ENCODE measurements around the gene HDC.

DNA sequence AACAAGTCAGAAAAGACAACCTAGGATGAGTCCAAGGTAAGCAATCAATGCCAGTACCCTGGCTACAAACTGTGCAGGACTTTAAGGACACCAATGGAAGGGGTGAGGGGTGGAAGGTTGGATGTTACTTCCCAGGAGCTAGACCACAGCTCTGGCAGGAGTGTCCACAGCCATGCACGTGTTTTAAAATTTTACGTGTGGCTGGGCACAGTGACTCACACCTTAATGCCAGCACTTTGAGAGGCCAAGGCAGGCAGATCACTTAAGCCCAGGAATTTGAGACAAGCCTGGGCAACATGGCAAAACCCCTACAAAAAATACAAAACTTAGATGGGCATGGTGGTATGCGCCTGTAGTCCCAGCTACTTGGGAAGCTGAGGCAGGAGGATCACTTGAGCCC, 14.7 kb upstream of the HDC start:
- TF ChIP-seq, protein P1, sequence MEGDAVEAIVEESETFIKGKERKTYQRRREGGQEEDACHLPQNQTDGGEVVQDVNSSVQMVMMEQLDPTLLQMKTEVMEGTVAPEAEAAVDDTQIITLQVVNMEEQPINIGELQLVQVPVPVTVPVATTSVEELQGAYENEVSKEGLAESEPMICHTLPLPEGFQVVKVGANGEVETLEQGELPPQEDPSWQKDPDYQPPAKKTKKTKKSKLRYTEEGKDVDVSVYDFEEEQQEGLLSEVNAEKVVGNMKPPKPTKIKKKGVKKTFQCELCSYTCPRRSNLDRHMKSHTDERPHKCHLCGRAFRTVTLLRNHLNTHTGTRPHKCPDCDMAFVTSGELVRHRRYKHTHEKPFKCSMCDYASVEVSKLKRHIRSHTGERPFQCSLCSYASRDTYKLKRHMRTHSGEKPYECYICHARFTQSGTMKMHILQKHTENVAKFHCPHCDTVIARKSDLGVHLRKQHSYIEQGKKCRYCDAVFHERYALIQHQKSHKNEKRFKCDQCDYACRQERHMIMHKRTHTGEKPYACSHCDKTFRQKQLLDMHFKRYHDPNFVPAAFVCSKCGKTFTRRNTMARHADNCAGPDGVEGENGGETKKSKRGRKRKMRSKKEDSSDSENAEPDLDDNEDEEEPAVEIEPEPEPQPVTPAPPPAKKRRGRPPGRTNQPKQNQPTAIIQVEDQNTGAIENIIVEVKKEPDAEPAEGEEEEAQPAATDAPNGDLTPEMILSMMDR (IDR thresholded peaks at IDR 0.05) = no peak
- no peak for TF ChIP-seq POLR2A (IDR thresholded peaks at IDR 0.05)

Data from adrenal gland (tissue), 5 donors.